GM19351 (cell line): Measurements from ENCODE around the gene BRINP1.

Source experiments
- ATAC-seq: cut with Tn5 transposase; IDR thresholded peaks from one replicate; pipeline ENCODE4 v1.9.1; 2021; ENCODE audit warnings: mild to moderate bottlenecking, moderate library complexity; ENCODE audit not compliant: unreplicated experiment

Gene BRINP1

GRCh38 chr9:119148855-119149254, 220.4 kb downstream of the BRINP1 start:
- no peak for ATAC-seq

GRCh38 chr9:119137479-119137878, 231.8 kb downstream of the BRINP1 start:
- no peak for ATAC-seq

- ATAC-seq = no peak
Measured at GRCh38 chr9:119126040-119126439, 243.2 kb downstream of the BRINP1 start.

- no peak for ATAC-seq
Measured at GRCh38 chr9:119121899-119122298, 247.3 kb downstream of the BRINP1 start.

DNA sequence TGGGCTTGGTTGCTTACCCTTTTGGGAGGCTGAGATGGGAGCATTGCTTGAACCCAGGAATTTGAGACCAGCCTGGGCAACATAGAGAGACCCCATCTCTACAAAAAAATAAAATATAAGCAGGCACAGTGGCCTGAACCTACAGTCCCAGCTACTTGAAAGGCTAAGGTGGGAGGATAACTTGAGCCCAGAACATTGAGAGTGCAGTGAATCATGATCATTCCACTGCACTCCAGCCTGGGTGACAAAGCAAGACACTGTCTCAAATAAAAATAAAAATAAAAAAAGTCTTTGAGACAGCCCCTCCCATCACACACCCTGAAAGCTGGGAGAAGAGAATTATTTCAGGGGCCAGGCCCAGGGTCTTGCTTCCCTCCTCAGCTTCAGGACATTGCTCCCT, 251.8 kb downstream of the BRINP1 start:
- ATAC-seq = no peak
